Stimulated activated CD4-positive, alpha-beta T cell treated with anti-CD3 and anti-CD28 coated beads, TNF-alpha, amount 100 ng/mL, for 4 hours (primary cell): Measurements from ENCODE around the gene ZEB1.
"Not testable (repeated sequence)": the region's sequence is repeated elsewhere in the genome, so short reads cannot be mapped to it uniquely, and the experiment has no call there.

Experiments used
- DNase-seq, 3 experiments: peaks; one replicate each; pipeline ENCODE4 v3.0.0-alpha.2; 2020; ENCODE audit warnings: low read depth in 3 of 3

ZEB1 gene

GRCh38 chr10:31366703-31367102, 47.7 kb downstream of the ZEB1 start:
- no peak for DNase-seq

- no peak for DNase-seq
These were observed 49.7 kb downstream of the ZEB1 start for GRCh38 chr10:31368724-31369123.

- DNase-seq, result no peak
These were observed 53.4 kb downstream of the ZEB1 start for GRCh38 chr10:31372439-31372838.

- no peak for DNase-seq
These were observed 55.2 kb downstream of the ZEB1 start for GRCh38 chr10:31374146-31374696.

GRCh38 chr10:31381171-31381570, 62.2 kb downstream of the ZEB1 start:
- no peak for DNase-seq

GRCh38 chr10:31381766-31382316, 62.8 kb downstream of the ZEB1 start:
- DNase-seq, result no peak

- no peak for DNase-seq
These were observed 65.0 kb downstream of the ZEB1 start for GRCh38 chr10:31383810-31384588.

GRCh38 chr10:31384589-31384949, 65.6 kb downstream of the ZEB1 start:
- DNase-seq, result no peak

- DNase-seq, result no peak
These were observed 71.8 kb downstream of the ZEB1 start for GRCh38 chr10:31390804-31391203.

GRCh38 chr10:31393844-31394243, 74.8 kb downstream of the ZEB1 start:
- DNase-seq, result no peak

GRCh38 chr10:31395695-31396094, 76.7 kb downstream of the ZEB1 start:
- no peak for DNase-seq

- DNase-seq, result no peak
These were observed 77.4 kb downstream of the ZEB1 start for GRCh38 chr10:31396376-31396775.

GRCh38 chr10:31397852-31398251, 78.8 kb downstream of the ZEB1 start:
- no peak for DNase-seq

GRCh38 chr10:31399171-31399570, 80.2 kb downstream of the ZEB1 start:
- DNase-seq, result no peak

- no peak for DNase-seq
These were observed 80.6 kb downstream of the ZEB1 start for GRCh38 chr10:31399631-31400030.

- no peak for DNase-seq
These were observed 82.3 kb downstream of the ZEB1 start for GRCh38 chr10:31401287-31401686.

- DNase-seq, result no peak
These were observed 85.6 kb downstream of the ZEB1 start for GRCh38 chr10:31404640-31405039.

- not testable (repeated sequence) for DNase-seq
These were observed 86.8 kb downstream of the ZEB1 start for GRCh38 chr10:31405829-31406228.

GRCh38 chr10:31412397-31412796, 93.4 kb downstream of the ZEB1 start:
- DNase-seq, result not testable (repeated sequence)

- DNase-seq, result no peak
These were observed 94.3 kb downstream of the ZEB1 start for GRCh38 chr10:31413325-31413724.

GRCh38 chr10:31418481-31418880, 99.5 kb downstream of the ZEB1 start:
- no peak for DNase-seq

- DNase-seq, result no peak
These were observed 100.5 kb downstream of the ZEB1 start for GRCh38 chr10:31419394-31420063.

GRCh38 chr10:31421322-31421721, 102.3 kb downstream of the ZEB1 start:
- DNase-seq, result no peak
